Left renal cortex interstitium (tissue), 4 donors: Measurements from ENCODE around the gene LGALS9. TPM values are rescaled to one million over a fixed set of nuclear protein-coding genes. Genes with fewer than 3 reads are reported as not detected.

Source experiments
- DNase-seq, 4 donors: peaks; one replicate each; pipeline ENCODE4 v3.0.0-alpha.2; 2013; ENCODE audit warnings: low read depth in 4 of 4, low spot score in 2 of 4, missing footprints in 1 of 4
- polyA plus RNA-seq, 4 donors: library from polyadenylated mRNA; unstranded; fragments of 120-200 nt; gene quantifications; one replicate each; pipeline ENCODE4 v1.2.1, GENCODE V29; 2013; ENCODE audit not compliant: insufficient read length in 4 of 4

Gene LGALS9
- polyA plus RNA-seq, 4 donors = 13.1 to 18.4 (median 15.7) TPM

GRCh38 chr17:27602721-27603420 lies 28.1 kb upstream of the LGALS9 start:
- peak in 3 of 4 donors; percentile 47 to 72 (median 56) for DNase-seq

- DNase-seq = no peak
Measured at GRCh38 chr17:27603421-27603770, 27.6 kb upstream of the LGALS9 start.

DNA sequence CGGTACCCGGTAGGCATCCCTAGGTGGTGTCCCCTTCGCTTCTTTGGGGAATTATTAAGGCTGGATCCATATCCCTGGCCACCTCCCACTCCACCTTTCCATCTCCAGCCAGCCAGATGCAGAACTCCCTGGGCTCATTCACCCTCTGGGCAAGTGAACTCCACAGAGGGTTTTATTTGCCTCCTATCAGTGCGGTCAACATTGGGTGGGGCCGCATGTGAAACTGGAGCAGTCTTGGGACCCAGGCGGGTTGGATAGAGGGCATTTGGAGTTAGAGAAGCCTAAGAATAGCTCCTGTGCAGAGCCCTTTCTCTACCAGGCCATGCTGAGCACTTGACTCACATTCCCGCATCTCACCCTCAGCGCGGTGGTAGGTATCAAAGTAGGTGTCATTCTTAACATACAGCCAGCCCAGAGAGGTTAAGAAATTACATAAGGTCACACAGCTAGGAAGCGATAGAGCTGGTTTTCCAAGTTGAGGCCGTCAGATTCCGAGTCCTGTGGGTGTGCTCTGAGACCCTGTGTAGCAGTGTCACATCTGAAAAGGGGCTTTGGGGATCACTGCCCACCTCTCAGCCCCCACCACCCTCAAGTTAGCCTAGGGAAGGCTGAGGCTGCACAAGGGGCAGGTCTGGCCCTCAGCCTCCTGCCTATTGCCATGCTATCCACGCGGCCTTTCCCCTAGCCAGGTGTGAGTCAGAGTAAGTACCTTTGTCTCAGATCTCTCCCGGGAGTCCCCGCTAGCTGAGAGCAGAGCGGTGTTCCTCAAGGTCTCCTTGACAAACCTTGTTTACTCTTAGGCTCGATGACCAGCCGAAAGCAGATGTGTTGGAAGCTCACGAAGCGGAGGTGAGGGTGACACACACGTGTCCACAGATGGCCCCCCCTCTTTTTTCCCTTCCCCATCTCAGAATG lies 26.9 kb upstream of the LGALS9 start:
- no peak for DNase-seq

DNA sequence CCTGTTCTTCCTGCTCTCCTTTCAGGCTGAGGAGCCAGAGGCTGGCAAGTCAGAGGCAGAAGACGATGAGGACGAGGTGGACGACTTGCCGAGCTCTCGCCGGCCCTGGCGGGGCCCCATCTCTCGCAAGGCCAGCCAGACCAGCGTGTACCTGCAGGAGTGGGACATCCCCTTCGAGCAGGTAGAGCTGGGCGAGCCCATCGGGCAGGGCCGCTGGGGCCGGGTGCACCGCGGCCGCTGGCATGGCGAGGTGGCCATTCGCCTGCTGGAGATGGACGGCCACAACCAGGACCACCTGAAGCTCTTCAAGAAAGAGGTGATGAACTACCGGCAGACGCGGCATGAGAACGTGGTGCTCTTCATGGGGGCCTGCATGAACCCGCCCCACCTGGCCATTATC lies 25.6 kb upstream of the LGALS9 start:
- DNase-seq = no peak

- no peak for DNase-seq
Measured at GRCh38 chr17:27607521-27608091, 23.4 kb upstream of the LGALS9 start.

- DNase-seq = no peak
Measured at GRCh38 chr17:27608328-27609230, 22.4 kb upstream of the LGALS9 start.

- DNase-seq = peak in 1 of 4 donors; percentile 44
Measured at GRCh38 chr17:27609611-27610303, 21.2 kb upstream of the LGALS9 start.

DNA sequence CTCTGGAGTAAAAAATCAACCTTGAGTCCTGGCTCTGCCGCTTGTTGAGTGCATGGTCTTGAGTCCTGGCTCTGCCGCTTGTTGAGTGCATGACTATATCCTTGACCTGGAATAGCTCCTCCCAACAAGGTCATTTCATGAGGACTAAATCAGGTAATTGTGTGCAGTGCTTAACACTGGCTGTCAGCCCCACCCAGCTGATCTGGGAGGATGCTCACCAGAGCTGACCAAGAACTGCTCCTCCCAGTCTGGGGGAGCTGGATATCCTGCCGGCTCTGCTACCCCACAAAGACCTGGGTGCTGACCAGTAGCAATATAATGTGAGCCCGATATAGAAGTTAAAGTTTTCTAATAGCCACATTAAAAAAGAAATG lies 20.7 kb upstream of the LGALS9 start:
- no peak for DNase-seq

DNA sequence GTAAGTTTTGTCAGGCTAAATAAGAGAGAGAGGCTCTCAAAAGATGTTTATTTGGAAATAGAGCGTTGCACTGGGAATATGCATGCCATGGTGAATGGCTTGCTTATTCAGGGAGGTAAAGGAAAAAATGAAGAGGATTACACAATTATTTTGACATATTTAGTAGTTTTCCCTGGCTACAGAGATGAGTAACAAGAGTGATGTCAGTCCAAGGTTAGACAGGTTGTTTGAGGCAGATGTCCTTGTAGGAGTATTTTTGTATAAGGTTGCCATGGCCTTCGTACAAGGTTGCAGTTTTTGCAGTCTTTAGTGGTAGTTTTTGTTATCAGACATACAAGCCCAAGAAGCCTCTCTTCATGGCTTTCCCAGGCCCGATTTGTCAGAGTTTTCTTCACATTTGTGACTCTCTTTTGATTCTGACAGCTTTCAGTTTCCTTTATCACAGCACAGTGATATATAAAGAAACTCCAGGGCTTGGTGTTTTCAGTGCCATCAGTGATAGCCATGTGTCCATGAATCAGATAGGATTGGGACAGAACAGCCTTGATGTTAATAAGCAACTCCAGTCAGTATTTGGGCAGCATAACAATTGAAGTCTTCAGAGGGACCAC lies 18.7 kb upstream of the LGALS9 start:
- no peak for DNase-seq

DNA sequence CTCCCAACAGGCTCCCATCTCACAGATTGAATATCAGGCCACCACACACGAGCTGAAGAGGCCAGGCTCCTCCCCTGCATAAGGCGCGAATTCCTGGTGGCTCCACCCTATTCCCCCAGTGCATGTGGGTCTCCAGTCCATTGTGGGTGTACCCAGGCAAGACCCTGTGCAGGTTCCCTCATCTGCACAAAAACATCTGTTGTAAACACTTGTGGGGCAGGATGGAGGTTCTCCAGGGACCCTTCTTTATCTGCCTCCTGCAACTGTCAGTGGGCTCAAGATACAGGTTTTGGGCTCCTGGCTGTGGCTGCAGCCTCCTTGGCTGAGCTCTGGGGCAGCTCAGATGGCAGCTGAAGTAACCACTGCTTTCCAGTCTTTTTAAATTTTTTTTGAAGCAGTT lies 17.6 kb upstream of the LGALS9 start:
- DNase-seq = no peak

- no peak for DNase-seq
Measured at GRCh38 chr17:27615121-27615520, 15.9 kb upstream of the LGALS9 start.

DNA sequence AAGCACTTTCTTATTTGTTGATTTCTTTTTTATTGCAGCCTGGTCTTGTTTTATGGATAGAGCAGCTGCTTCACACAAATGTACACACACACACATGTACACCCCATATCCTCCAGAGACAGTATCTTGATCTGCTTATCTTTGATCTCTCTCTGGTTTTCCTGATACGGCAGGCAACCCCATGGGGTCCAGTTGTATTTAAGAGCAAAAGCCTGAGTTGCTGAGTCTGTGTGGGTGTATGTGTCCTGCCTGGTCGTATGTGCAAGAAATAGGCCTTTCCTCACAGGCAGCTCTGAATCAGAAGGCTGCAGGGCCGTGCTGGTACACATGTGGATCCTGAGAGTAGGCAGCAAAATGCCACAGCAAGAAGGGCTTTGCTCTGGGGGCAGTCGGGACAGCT lies 14.6 kb upstream of the LGALS9 start:
- DNase-seq = no peak

- DNase-seq = no peak
Measured at GRCh38 chr17:27618417-27618816, 12.6 kb upstream of the LGALS9 start.

- no peak for DNase-seq
Measured at GRCh38 chr17:27620721-27621120, 10.3 kb upstream of the LGALS9 start.

GRCh38 chr17:27621536-27621935 lies 9.5 kb upstream of the LGALS9 start:
- DNase-seq = no peak

- no peak for DNase-seq
Measured at GRCh38 chr17:27621942-27622559, 8.9 kb upstream of the LGALS9 start.

- DNase-seq = no peak
Measured at GRCh38 chr17:27622986-27623385, 8.0 kb upstream of the LGALS9 start.

GRCh38 chr17:27623614-27624013 lies 7.4 kb upstream of the LGALS9 start:
- DNase-seq = no peak

DNA sequence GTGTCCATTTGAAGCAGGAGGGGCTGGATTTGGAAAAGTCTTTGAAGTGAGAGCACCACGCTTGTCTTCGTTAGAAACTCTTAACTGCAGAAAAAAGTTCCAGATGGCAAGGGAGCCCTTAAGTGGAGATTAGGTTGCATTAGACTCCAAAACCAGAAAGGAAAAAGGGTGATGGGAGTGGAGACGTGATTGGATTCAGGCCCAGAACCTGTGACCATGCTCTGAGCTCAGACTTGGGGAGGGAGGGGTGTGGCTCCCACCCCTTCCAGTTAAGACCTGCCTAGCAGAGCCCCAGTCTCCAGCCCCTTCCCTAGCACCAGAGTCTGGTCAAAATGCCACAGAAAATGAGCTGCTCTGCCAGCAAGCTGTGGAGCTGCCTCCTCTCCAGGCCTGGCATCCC lies 6.4 kb upstream of the LGALS9 start:
- DNase-seq = no peak
